Subcutaneous adipose tissue (tissue), 4 donors: ENCODE measurements around the gene NRARP. TPM values are rescaled to one million over a fixed set of nuclear protein-coding genes. Genes with fewer than 3 reads are reported as not detected.

Source experiments
- total RNA-seq, 4 donors: library from RNA; depleted of rRNA; stranded (reverse); fragments of >200 nt; gene quantifications; one replicate each; pipeline ENCODE4 v1.1.0, GENCODE V29; 2016
- TF ChIP-seq, protein P1 (sequence below): fragments of 450-650 bp; IDR thresholded peaks from one replicate; pipeline ENCODE4 v1.5.1; 2016; ENCODE audit warnings: low read depth, mild to moderate bottlenecking, control low read depth, antibody characterized with exemption, moderate library complexity

NRARP gene
- total RNA-seq, 4 donors from 2014 or later, result 0.51 to 11.5 (median 2.9) TPM

GRCh38 chr9:137318602-137319001, 16.5 kb upstream of the NRARP start:
- TF ChIP-seq, protein P1, sequence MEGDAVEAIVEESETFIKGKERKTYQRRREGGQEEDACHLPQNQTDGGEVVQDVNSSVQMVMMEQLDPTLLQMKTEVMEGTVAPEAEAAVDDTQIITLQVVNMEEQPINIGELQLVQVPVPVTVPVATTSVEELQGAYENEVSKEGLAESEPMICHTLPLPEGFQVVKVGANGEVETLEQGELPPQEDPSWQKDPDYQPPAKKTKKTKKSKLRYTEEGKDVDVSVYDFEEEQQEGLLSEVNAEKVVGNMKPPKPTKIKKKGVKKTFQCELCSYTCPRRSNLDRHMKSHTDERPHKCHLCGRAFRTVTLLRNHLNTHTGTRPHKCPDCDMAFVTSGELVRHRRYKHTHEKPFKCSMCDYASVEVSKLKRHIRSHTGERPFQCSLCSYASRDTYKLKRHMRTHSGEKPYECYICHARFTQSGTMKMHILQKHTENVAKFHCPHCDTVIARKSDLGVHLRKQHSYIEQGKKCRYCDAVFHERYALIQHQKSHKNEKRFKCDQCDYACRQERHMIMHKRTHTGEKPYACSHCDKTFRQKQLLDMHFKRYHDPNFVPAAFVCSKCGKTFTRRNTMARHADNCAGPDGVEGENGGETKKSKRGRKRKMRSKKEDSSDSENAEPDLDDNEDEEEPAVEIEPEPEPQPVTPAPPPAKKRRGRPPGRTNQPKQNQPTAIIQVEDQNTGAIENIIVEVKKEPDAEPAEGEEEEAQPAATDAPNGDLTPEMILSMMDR, result no peak

GRCh38 chr9:137317718-137318511, 15.8 kb upstream of the NRARP start:
- TF ChIP-seq, protein P1, result no peak

- TF ChIP-seq, protein P1, result no peak
Observed at GRCh38 chr9:137317021-137317717, 15.1 kb upstream of the NRARP start.

GRCh38 chr9:137316012-137316981, 14.2 kb upstream of the NRARP start:
- TF ChIP-seq, protein P1, result no peak

DNA sequence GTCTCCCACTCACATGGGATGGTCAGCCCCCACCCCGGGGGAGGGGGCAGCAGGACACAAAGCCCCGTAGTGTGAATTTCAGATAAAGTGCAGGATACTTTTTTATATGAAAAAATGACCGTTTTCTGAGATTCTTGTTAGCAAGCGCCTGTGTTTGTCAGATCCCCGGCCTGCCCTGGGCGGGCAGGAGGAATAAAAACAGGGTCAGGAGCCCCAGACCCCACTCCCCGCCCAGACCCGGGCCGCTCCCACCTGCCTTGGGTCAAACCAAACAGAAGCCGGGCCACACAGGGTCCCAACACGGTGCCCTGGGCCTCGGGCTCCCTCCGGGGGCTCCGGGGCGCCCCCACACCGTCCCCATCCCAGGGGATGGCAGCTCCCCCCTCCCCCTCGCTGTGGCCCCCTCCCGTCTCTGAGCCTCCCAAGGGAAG, 13.5 kb upstream of the NRARP start:
- TF ChIP-seq, protein P1, result no peak

- TF ChIP-seq, protein P1, result no peak
Observed at GRCh38 chr9:137314561-137315560, 12.8 kb upstream of the NRARP start.
